HG03280 (cell line): ENCODE data around the gene BAHD1.
"Not testable (repeated sequence)": the region's sequence is repeated elsewhere in the genome, so short reads cannot be mapped to it uniquely, and the experiment has no call there.

Source experiments
- ATAC-seq: cut with Tn5 transposase; IDR thresholded peaks from one replicate; pipeline ENCODE4 v1.9.1; 2021; ENCODE audit warnings: mild to moderate bottlenecking, moderate library complexity; ENCODE audit not compliant: unreplicated experiment

BAHD1 gene

GRCh38 chr15:40443255-40443654, 2.5 kb downstream of the BAHD1 start:
- ATAC-seq, result no peak

- no peak for ATAC-seq
Measured at GRCh38 chr15:40443846-40444245, 3.1 kb downstream of the BAHD1 start.

GRCh38 chr15:40444736-40445135, 4.0 kb downstream of the BAHD1 start:
- no peak for ATAC-seq

GRCh38 chr15:40445421-40445922, 4.7 kb downstream of the BAHD1 start:
- ATAC-seq, result no peak

- ATAC-seq, result no peak
Measured at GRCh38 chr15:40446144-40446543, 5.4 kb downstream of the BAHD1 start.

GRCh38 chr15:40448354-40448753, 7.6 kb downstream of the BAHD1 start:
- no peak for ATAC-seq

- no peak for ATAC-seq
Measured at GRCh38 chr15:40449275-40449674, 8.5 kb downstream of the BAHD1 start.

- ATAC-seq, result no peak
Measured at GRCh38 chr15:40450047-40450446, 9.3 kb downstream of the BAHD1 start.

- ATAC-seq, result no peak
Measured at GRCh38 chr15:40451527-40452158, 10.9 kb downstream of the BAHD1 start.

GRCh38 chr15:40452296-40453090, 11.7 kb downstream of the BAHD1 start:
- no peak for ATAC-seq

GRCh38 chr15:40453941-40454340, 13.2 kb downstream of the BAHD1 start:
- ATAC-seq, result not testable (repeated sequence)

GRCh38 chr15:40454904-40455391, 14.2 kb downstream of the BAHD1 start:
- no peak for ATAC-seq

GRCh38 chr15:40456299-40456712, 15.6 kb downstream of the BAHD1 start:
- ATAC-seq, result no peak

- ATAC-seq, result no peak
Measured at GRCh38 chr15:40456738-40457137, 16.0 kb downstream of the BAHD1 start.

- ATAC-seq, result no peak
Measured at GRCh38 chr15:40458495-40459371, 18.0 kb downstream of the BAHD1 start.

GRCh38 chr15:40459391-40460015, 18.8 kb downstream of the BAHD1 start:
- ATAC-seq, result no peak

GRCh38 chr15:40460404-40460803, 19.7 kb downstream of the BAHD1 start:
- no peak for ATAC-seq

GRCh38 chr15:40461958-40462357, 21.2 kb downstream of the BAHD1 start:
- no peak for ATAC-seq

- no peak for ATAC-seq
Measured at GRCh38 chr15:40463279-40463678, 22.5 kb downstream of the BAHD1 start.

- ATAC-seq, result no peak
Measured at GRCh38 chr15:40463886-40464545, 23.3 kb downstream of the BAHD1 start.
